Panc1 (cell line): ENCODE measurements around the gene PCDHA11. TPM values are rescaled to one million over a fixed set of nuclear protein-coding genes. Genes with fewer than 3 reads are reported as not detected.

Experiments
- ATAC-seq: fragments of 200-7000 bp; cut with Tn5 transposase; 2 replicates; pipeline ENCODE4 v1.9.1; 2020; ENCODE audit warnings: mild to moderate bottlenecking, moderate library complexity
- BruUV-seq: library from RNA; stranded (reverse); fragments of 400-500 nt; replicated peaks from 2 replicates; lab custom pipeline; 2021; lab: Mats Ljungman, UMichigan
- CTCF ChIA-PET: fragments of 300-600 bp; sonication (Branson Sonifier 250); formaldehyde crosslinking; loops from one replicate; lab custom pipeline; 2022; ENCODE audit warnings: antibody characterized with exemption; lab: Charles Lee
- POLR2A ChIA-PET: fragments of 300-600 bp; sonication (Branson Sonifier 250); formaldehyde crosslinking; loops from one replicate; lab custom pipeline; 2022; ENCODE audit warnings: antibody characterized with exemption; lab: Charles Lee
- DNase-seq: peaks from one replicate; pipeline ENCODE4 v3.0.0-alpha.2; 2010; ENCODE audit warnings: low read depth, low spot score
- H3K27ac ChIP-seq: 2 replicates; pipeline ENCODE4 v1.5.1; 2011; ENCODE audit warnings: mild to moderate bottlenecking, low read length, inconsistent platforms
- H3K27me3 ChIP-seq: fragments of 200-500 bp; sonication (Bioruptor generic); 2 replicates; pipeline ENCODE4 v1.6.0; 2014; ENCODE audit warnings: low read length, inconsistent platforms; ENCODE audit not compliant: control insufficient read depth, insufficient read depth
- H3K36me3 ChIP-seq: fragments of 200-500 bp; sonication (Bioruptor generic); 2 replicates; pipeline ENCODE4 v1.5.1; 2014; ENCODE audit warnings: inconsistent platforms, mild to moderate bottlenecking, low read length, moderate library complexity; ENCODE audit not compliant: control insufficient read depth, insufficient read depth
- H3K4me1 ChIP-seq: 2 replicates; pipeline ENCODE4 v1.5.1; 2011; ENCODE audit warnings: inconsistent platforms, mild to moderate bottlenecking, low read length, moderate library complexity; ENCODE audit not compliant: control insufficient read depth, insufficient read depth
- H3K4me3 ChIP-seq, 2 experiments: 2 replicates each; pipeline ENCODE4 v1.5.1; 2011 to 2012; ENCODE audit warnings: low read depth in 2 of 2, low read length in 2 of 2, mild to moderate bottlenecking in 2 of 2, inconsistent platforms in 1 of 2, moderate library complexity in 1 of 2
- H3K9me3 ChIP-seq: fragments of 200-500 bp; sonication (Bioruptor generic); 2 replicates; pipeline ENCODE4 v1.5.1; 2014; ENCODE audit warnings: low read depth, mild to moderate bottlenecking, inconsistent platforms, low read length, moderate library complexity; ENCODE audit not compliant: control insufficient read depth, insufficient read depth
- CTCF ChIP-seq: fragments of 450-650 bp; IDR thresholded peaks from 2 replicates; pipeline ENCODE4 v1.5.1; 2017; ENCODE audit warnings: mild to moderate bottlenecking
- POLR2AphosphoS5 ChIP-seq: IDR thresholded peaks from 2 replicates; pipeline ENCODE4 v1.6.1; 2012; ENCODE audit warnings: mild to moderate bottlenecking, low read depth, low read length, moderate library complexity
- REST ChIP-seq, 2 experiments: IDR thresholded peaks; 2 replicates each; pipeline ENCODE4 v1.6.1; 2011 to 2012; ENCODE audit warnings: low read depth in 2 of 2, control low read depth in 1 of 2, low read length in 1 of 2, mild to moderate bottlenecking in 1 of 2, moderate library complexity in 1 of 2; ENCODE audit not compliant: insufficient read depth in 1 of 2
- SIN3A ChIP-seq: IDR thresholded peaks from 2 replicates; pipeline ENCODE4 v1.6.1; 2012; ENCODE audit warnings: low read depth, mild to moderate bottlenecking, low read length, moderate library complexity, borderline replicate concordance; ENCODE audit not compliant: insufficient read depth
- TCF7L2 ChIP-seq: IDR thresholded peaks from 2 replicates; pipeline ENCODE4 v1.6.1; 2011; ENCODE audit warnings: mild to moderate bottlenecking, low read depth, low read length, inconsistent platforms
- in situ Hi-C: cut with HindIII; loops from 2 replicates; pipeline ENCODE4 v1.10.0; 2016; ENCODE audit warnings: low sequenced_read_pairs, low pct_unique_long_range_greater_than_20kb
- intact Hi-C: fragments of 100-400 bp; cut with micrococcal nuclease; formaldehyde crosslinking; loops from one replicate; pipeline ENCODE4 v1.10.0; 2022; ENCODE audit not compliant: unreplicated experiment
- total RNA-seq: library from RNA; stranded (reverse); gene quantifications from one replicate; pipeline ENCODE4 v1.2.1, GENCODE V29; 2021; ENCODE audit not compliant: unreplicated experiment

PCDHA11 gene
- total RNA-seq, 1 experiment from 2014 or later: 0.08 TPM

- intact Hi-C loops (no loop called here), in situ Hi-C loops (no loop called here)
- no peak for ATAC-seq
These were observed 15.4 kb downstream of the PCDHA11 start for GRCh38 chr5:140883927-140884697.

GRCh38 chr5:140916325-140916724, 47.6 kb downstream of the PCDHA11 start:
- ATAC-seq (no peak; the same call in 1 of the 2 replicates), DNase-seq (no peak)
- Histone ChIP-seq H3K27me3 (no peaks in the 10 kb centered on the region), H3K4me3 (no peak overlapping the region), H3K36me3 (no peaks in the 10 kb centered on the region), H3K27ac (no peak overlapping the region), H3K4me1 (no peaks in the 10 kb centered on the region), H3K9me3 (no peaks in the 10 kb centered on the region)
- TF ChIP-seq SIN3A (no peak), REST (IDR thresholded peaks at IDR 0.05; ENCODE audit: insufficient read depth in 1 of 2, low read depth in 2 of 2, low read length in 1 of 2) (no peak), TCF7L2 (no peak), CTCF (no peak), POLR2AphosphoS5 (no peak)
- in situ Hi-C loops (no loop called here), intact Hi-C loops (no loop called here)
- ChIA-PET POLR2A (no interaction called here), CTCF (no interaction called here)
- no TSS peak for BruUV-seq

More at GRCh38 chr5:140883927-140884697, 15.4 kb downstream of the PCDHA11 start:
- CTCF ChIA-PET: no interaction called here
- no TSS peak for BruUV-seq
- Histone ChIP-seq H3K36me3 (no peaks in the 10 kb centered on the region; the same call in 1 of the 2 replicates), H3K27ac (no peak overlapping the region), H3K9me3 (no peaks in the 10 kb centered on the region), H3K4me1 (no peaks in the 10 kb centered on the region), H3K4me3 (no peak overlapping the region), H3K27me3 (no peaks in the 10 kb centered on the region)
- TF ChIP-seq TCF7L2: no peak
- TF ChIP-seq CTCF: no peak
- no peak for TF ChIP-seq POLR2AphosphoS5
- TF ChIP-seq REST (IDR thresholded peaks at IDR 0.05; ENCODE audit: insufficient read depth in 1 of 2, low read depth in 2 of 2, low read length in 1 of 2): no peak
- POLR2A ChIA-PET: no interaction called here
- DNase-seq: no peak
